Measurements from ENCODE around the gene NAA40. TPM values are rescaled to one million over a fixed set of nuclear protein-coding genes. Genes with fewer than 3 reads are reported as not detected.

NAA40 gene
- total RNA-seq, 1 donor from 2014 or later = 19.7 TPM

Other genes starting within 250 kb of the NAA40 start
- 11.5 TPM for gene ZFTA, start 170.2 kb upstream of the NAA40 start, total RNA-seq
- 14.0 TPM for gene SPINDOC, start 125.5 kb upstream of the NAA40 start, total RNA-seq
- gene MARK2, start 99.9 kb upstream of the NAA40 start, total RNA-seq = 36.6 TPM
- 10.5 TPM for gene RCOR2, start 21.8 kb upstream of the NAA40 start, total RNA-seq
- gene COX8A, start 35.6 kb downstream of the NAA40 start, total RNA-seq = 920 TPM
- gene OTUB1, start 47.4 kb downstream of the NAA40 start, total RNA-seq = 57.0 TPM
- gene FLRT1, start 96.9 kb downstream of the NAA40 start, total RNA-seq = 0.44 TPM
- 127 TPM for gene MACROD1, start 227.1 kb downstream of the NAA40 start, total RNA-seq
- gene STIP1, start 247.2 kb downstream of the NAA40 start, total RNA-seq = 97.4 TPM